ENCODE data around the gene PDE12. TPM values are rescaled to one million over a fixed set of nuclear protein-coding genes. Genes with fewer than 3 reads are reported as not detected.

PDE12 gene
- total and polyA plus RNA-seq, 10 donors: 2.2 to 23.9 (median 17.9) TPM

GRCh38 chr3:57594144-57594543 is 38.1 kb downstream of the PDE12 start:
- DNase-seq: no peak
- Histone ChIP-seq H3K36me3 (peaks cover 0 to 24% (median 4%) of the 10 kb centered on the region in 6 donors), H3K27ac (no peak overlapping the region), H3K27me3 (replicated peaks in 1 of 7) (no peaks in the 10 kb centered on the region), H3K4me3 (peak overlapping the region in 2 of 8 donors; percentile 68 to 88), H3K9me3 (no peaks in the 10 kb centered on the region), H3K4me1 (peaks cover 25 to 76% (median 59%) of the 10 kb centered on the region in 6 donors)
- WGBS, 5 donors: 77 to 88% (median 82%) methylated on average over 4 of the region's 4 CpGs
- intact Hi-C loops (cut with DNase I; ENCODE audit: low total_unique reads): loop anchor here (10.0 kb wide), 1 partner anchor 161 kb away; the partner anchor contains the start of gene SLMAP
- no peak for TF ChIP-seq POLR2A (IDR thresholded peaks at IDR 0.05)
- no peak for TF ChIP-seq POLR2AphosphoS5 (IDR thresholded peaks at IDR 0.05)
- TF ChIP-seq, protein P1, sequence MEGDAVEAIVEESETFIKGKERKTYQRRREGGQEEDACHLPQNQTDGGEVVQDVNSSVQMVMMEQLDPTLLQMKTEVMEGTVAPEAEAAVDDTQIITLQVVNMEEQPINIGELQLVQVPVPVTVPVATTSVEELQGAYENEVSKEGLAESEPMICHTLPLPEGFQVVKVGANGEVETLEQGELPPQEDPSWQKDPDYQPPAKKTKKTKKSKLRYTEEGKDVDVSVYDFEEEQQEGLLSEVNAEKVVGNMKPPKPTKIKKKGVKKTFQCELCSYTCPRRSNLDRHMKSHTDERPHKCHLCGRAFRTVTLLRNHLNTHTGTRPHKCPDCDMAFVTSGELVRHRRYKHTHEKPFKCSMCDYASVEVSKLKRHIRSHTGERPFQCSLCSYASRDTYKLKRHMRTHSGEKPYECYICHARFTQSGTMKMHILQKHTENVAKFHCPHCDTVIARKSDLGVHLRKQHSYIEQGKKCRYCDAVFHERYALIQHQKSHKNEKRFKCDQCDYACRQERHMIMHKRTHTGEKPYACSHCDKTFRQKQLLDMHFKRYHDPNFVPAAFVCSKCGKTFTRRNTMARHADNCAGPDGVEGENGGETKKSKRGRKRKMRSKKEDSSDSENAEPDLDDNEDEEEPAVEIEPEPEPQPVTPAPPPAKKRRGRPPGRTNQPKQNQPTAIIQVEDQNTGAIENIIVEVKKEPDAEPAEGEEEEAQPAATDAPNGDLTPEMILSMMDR (IDR thresholded peaks at IDR 0.05 in 8 of 11, conservative IDR thresholded peaks at IDR 0.05 in 3 of 11): no peak

DNA sequence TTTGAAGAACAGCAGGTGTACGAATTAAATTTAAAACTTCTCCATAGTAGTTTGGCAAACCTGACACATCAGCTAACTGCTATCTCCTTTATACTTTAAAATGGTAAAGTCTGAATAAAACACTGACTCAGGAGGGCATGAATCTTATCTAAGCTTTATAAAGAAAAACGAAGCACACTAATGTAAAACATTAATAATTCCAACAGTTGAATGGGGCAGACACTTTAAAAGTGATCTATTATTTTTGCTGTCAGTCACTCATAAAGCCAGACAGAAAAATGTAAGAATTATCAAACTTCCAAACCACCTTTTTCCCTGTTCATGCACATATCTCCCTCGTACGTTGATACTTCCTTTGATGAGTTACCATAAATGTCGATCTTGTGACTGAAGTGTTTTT is 38.5 kb downstream of the PDE12 start:
- Histone ChIP-seq H3K9me3 (no peaks in the 10 kb centered on the region), H3K27me3 (replicated peaks in 1 of 7) (no peaks in the 10 kb centered on the region), H3K4me1 (peaks cover 29 to 76% (median 61%) of the 10 kb centered on the region in 6 donors), H3K36me3 (peaks cover 0 to 24% (median 4%) of the 10 kb centered on the region in 6 donors), H3K4me3 (peak overlapping the region in 4 of 8 donors; percentile 68 to 88 (median 76)), H3K27ac (no peak overlapping the region)
- TF ChIP-seq, protein P1 (IDR thresholded peaks at IDR 0.05 in 8 of 11, conservative IDR thresholded peaks at IDR 0.05 in 3 of 11): no peak
- no peak for TF ChIP-seq POLR2AphosphoS5 (IDR thresholded peaks at IDR 0.05)
- no peak for TF ChIP-seq POLR2A (IDR thresholded peaks at IDR 0.05)
- intact Hi-C loops (cut with DNase I; ENCODE audit: low total_unique reads): loop anchor here (10.0 kb wide), 1 partner anchor 160 kb away; the partner anchor contains the start of gene SLMAP
- 53 to 67% (median 56%) methylated on average over 5 of the region's 5 CpGs for WGBS, 5 donors
- DNase-seq: no peak

- TF ChIP-seq, protein P1 (IDR thresholded peaks at IDR 0.05 in 8 of 11, conservative IDR thresholded peaks at IDR 0.05 in 3 of 11): no peak
- no peak for TF ChIP-seq POLR2A (IDR thresholded peaks at IDR 0.05)
- peak; percentile 53 to 82 (median 59) for TF ChIP-seq POLR2AphosphoS5 (IDR thresholded peaks at IDR 0.05)
- intact Hi-C loops (cut with DNase I; ENCODE audit: low total_unique reads): loop anchor here (5.0 to 10.0 kb wide), 2 partner anchors 39 to 158 kb away; partner anchors contain the start of genes PDE12 and SLMAP
- H3K9me3 ChIP-seq: no peaks in the 10 kb centered on the region
- H3K36me3 ChIP-seq: peaks cover 0 to 25% (median 3%) of the 10 kb centered on the region in 6 donors
- peak overlapping the region; percentile 91 to 99 (median 97) for H3K27ac ChIP-seq
- H3K27me3 ChIP-seq (replicated peaks in 1 of 7): no peaks in the 10 kb centered on the region
- WGBS, 5 donors: 0 to 1% (median 0%) methylated on average over 31 of the region's 31 CpGs
- H3K4me3 ChIP-seq: peak overlapping the region; percentile 68 to 88 (median 80)
- peaks cover 32 to 72% (median 62%) of the 10 kb centered on the region in 6 donors for H3K4me1 ChIP-seq
- DNase-seq: peak; percentile 92
Observed at GRCh38 chr3:57596495-57597126, 40.5 kb downstream of the PDE12 start.
